ENCODE data around the gene SHD.

- TF ChIP-seq CTCF (IDR thresholded peaks at IDR 0.05; ENCODE audit: insufficient read depth, low read depth, low read length) (no peak), EZH2 (IDR thresholded peaks at IDR 0.05; ENCODE audit: insufficient read depth, low read length) (no peak)
Observed at GRCh38 chr19:4305659-4306058, 26.6 kb downstream of the SHD start.
